Coronary artery (tissue), 2 donors: ENCODE results near the gene UBL3.

Experiments
- DNase-seq: peaks from one replicate; pipeline ENCODE4 v3.0.0-alpha.2; 2017; ENCODE audit warnings: low spot score
- H3K27ac ChIP-seq, 2 donors: fragments of 200-600 bp; sonication (generic); one replicate each; pipeline ENCODE4 v1.5.1; 2016 to 2019
- H3K4me3 ChIP-seq: fragments of 200-600 bp; sonication (generic); 2 replicates; pipeline ENCODE4 v1.5.1; 2016; ENCODE audit warnings: mild to moderate bottlenecking, moderate library complexity
- TF ChIP-seq, protein P1 (sequence below): fragments of 200-600 bp; sonication (generic); IDR thresholded peaks from one replicate; pipeline ENCODE4 v1.5.1; 2019; ENCODE audit warnings: antibody characterized with exemption

Gene UBL3

DNA sequence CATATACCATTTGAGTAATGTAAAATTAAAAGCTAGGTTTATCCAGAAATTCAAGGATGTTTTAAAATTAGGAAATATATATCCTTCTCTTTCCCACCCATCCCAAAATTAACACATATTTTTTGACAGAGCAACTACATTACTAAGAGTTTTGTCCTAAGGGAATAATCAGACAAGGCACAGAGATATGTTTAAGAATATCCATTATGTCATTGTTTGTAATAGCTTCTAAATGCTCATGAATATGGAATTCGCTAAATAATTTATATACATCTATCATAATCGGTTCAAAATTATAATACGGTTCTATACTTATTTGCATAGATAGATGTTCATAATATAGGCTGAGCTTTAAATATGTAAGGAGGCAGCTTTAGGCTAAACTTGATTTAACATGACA, 9.8 kb downstream of the UBL3 start:
- H3K4me3 ChIP-seq, result no peak overlapping the region
- no peak for DNase-seq
- TF ChIP-seq, protein P1, sequence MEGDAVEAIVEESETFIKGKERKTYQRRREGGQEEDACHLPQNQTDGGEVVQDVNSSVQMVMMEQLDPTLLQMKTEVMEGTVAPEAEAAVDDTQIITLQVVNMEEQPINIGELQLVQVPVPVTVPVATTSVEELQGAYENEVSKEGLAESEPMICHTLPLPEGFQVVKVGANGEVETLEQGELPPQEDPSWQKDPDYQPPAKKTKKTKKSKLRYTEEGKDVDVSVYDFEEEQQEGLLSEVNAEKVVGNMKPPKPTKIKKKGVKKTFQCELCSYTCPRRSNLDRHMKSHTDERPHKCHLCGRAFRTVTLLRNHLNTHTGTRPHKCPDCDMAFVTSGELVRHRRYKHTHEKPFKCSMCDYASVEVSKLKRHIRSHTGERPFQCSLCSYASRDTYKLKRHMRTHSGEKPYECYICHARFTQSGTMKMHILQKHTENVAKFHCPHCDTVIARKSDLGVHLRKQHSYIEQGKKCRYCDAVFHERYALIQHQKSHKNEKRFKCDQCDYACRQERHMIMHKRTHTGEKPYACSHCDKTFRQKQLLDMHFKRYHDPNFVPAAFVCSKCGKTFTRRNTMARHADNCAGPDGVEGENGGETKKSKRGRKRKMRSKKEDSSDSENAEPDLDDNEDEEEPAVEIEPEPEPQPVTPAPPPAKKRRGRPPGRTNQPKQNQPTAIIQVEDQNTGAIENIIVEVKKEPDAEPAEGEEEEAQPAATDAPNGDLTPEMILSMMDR, result no peak
- no peak overlapping the region for H3K27ac ChIP-seq

DNA sequence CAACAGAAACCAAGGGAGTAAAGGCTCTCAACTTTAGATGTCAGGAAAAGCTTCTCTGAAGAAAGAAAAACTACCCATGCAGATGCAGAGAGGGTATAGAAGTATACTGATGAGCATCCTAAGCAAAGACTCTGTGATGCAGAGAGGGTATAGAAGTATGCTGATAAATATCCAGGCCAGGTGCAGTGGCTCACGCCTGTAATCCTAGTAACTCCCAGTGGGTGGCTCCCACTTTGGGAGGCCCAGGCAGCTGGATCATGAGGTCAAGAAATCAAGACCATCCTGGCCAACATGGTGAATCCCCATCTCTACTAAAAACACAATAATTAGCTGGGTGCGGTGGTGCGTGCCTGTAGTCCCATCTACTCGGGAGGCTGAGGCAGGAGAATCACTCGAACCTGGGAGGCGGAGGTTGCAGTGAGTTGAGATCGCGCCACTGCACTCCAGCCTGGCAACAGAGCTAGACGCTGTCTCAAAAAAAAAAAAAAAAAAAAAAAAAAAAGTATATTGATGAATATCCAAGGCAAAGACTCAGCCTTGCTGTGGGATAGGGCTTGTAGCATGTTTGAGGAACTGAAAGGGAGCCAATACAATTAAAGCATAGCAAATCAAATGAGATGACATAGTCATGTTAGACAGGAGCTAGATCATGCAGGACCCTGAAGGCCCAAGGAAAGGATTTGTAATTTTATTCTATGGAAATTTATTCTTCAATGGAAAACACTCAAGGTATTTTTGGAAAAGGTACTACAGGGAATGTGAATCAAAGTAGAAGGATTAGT, 14.9 kb downstream of the UBL3 start:
- DNase-seq, result no peak
- H3K4me3 ChIP-seq, result no peak overlapping the region
- TF ChIP-seq, protein P1, result no peak
- no peak overlapping the region for H3K27ac ChIP-seq

DNA sequence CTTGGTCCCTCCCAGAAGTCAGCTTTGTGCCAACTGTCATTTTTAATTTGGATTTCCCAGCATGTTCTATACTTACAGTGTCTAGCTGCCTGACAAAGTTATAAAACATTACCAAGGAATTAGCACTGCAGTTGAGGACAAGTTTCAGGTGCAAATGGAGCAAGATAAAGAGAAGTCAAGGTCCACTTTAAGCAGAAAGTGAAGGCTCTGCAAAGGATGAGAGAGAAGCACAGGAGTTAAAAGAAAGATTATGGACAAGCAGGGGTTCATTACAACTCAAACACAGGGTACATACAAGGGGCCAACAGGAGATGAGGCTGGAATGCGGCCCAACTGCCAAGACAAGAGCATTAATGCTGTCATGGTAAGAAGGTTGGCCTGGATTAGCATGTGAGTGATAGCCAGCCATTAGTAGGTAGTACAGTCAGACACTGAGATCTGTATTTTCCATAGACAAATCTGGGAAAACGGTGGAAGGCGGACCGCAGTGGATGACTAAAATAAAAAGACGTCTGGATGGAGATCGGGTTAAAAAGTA, 17.6 kb downstream of the UBL3 start:
- no peak overlapping the region for H3K27ac ChIP-seq
- DNase-seq, result no peak
- no peak overlapping the region for H3K4me3 ChIP-seq
- TF ChIP-seq, protein P1, result no peak

DNA sequence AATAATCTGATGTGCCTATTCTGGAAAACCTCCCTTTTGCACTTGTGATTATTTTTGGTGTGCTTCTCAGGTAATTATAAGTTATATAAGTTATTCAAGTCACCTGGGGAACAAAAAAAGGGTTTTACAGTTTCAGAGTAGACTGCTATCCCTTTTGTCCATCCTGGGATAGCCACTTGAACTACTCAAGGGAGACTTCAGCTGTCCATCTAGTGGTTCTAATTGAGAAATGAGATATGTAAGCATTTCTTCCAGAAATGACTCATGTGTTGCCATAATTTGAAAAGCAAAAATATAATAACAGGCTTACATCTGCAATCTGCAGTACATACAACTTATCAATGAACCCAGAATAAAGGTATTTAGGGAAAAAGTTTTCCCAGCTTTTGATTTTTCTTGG, 20.4 kb downstream of the UBL3 start:
- no peak overlapping the region for H3K4me3 ChIP-seq
- no peak overlapping the region for H3K27ac ChIP-seq
- TF ChIP-seq, protein P1, result no peak
- no peak for DNase-seq

DNA sequence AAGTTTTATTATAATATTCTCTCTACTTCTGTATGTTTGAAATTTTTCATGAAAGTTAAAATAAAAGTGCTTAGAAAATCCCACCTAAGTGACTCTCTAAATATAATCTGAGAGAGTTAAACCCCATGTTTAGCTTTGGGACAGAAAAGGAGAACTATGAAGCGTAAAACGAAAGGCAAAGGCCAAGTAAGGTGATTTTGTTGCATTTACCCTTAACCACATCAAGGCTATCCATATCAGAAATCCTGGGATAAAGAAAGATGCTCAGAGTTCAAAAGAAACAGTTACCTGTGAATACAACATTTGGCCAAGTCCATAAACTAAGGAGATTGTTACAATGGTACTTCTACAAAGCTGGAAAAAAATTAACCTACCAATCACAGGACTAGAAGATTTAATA, 31.3 kb downstream of the UBL3 start:
- no peak for DNase-seq
- TF ChIP-seq, protein P1, result no peak

DNA sequence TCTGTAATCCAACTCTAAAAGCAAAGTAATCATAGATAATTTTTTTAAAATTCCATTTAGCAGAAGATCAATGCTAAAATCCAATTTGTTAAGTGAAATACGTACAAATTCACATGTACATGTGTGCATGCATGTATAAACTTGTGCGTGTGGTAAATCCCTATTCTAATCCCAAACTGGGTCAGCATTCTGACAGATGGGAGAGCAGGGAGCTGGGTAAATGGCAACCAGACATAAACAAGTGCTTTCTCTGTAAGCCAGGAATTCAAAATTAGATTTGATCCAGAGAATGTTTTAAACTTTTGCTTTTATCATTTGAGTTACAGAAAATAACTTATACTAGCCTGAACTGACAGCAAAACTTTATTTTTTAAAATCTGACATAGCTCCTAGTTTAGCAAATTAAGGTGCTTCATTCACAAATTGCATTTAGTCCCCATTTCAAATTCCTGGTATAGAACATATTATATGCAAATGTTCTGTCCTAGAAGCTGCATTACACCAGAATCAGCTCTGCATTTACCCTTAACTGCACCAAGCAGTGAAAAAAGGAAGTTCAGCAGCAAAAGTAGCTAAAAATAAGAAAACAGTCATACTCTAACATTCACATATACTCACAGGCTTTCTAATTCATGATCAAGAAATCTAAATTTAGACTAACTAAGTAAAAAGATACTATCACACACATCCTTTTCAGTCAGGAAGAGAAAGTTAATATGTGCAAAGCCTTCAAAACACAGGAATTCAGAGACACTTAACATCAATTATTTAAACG, 32.6 kb downstream of the UBL3 start:
- no peak overlapping the region for H3K27ac ChIP-seq
- TF ChIP-seq, protein P1, result no peak
- no peak for DNase-seq
- H3K4me3 ChIP-seq, result no peak overlapping the region

More for the DNA sequence above, 31.3 kb downstream of the UBL3 start:
- no peak overlapping the region for H3K27ac ChIP-seq
- H3K4me3 ChIP-seq, result no peak overlapping the region
